ENCODE results near the gene CSNK1A1.
A peak's percentile ranks its signal among the peaks of the same experiment; 100 is the strongest.

CSNK1A1 gene

GRCh38 chr5:149500922-149501582 lies 50.2 kb downstream of the CSNK1A1 start:
- no peak for DNase-seq (ENCODE audit: low read depth)
- TF ChIP-seq CTCF (IDR thresholded peaks at IDR 0.05; ENCODE audit: insufficient read depth, low read depth, low read length, missing control alignments), result no peak

GRCh38 chr5:149498724-149499336 lies 52.4 kb downstream of the CSNK1A1 start:
- TF ChIP-seq CTCF (IDR thresholded peaks at IDR 0.05; ENCODE audit: insufficient read depth, low read depth, low read length, missing control alignments), result no peak
- DNase-seq (ENCODE audit: low read depth), result no peak
- no peak overlapping the region for H3K4me3 ChIP-seq (ENCODE audit: low read length)

More at GRCh38 chr5:149500922-149501582, 50.2 kb downstream of the CSNK1A1 start:
- no peak overlapping the region for H3K4me3 ChIP-seq (ENCODE audit: low read length)

- no peak overlapping the region for H3K4me3 ChIP-seq (ENCODE audit: low read length)
- TF ChIP-seq CTCF (IDR thresholded peaks at IDR 0.05; ENCODE audit: insufficient read depth, low read depth, low read length, missing control alignments), result no peak
- DNase-seq (ENCODE audit: low read depth), result no peak
Measured at GRCh38 chr5:149497357-149497756, 53.9 kb downstream of the CSNK1A1 start.

- no peak overlapping the region for H3K4me3 ChIP-seq (ENCODE audit: low read length)
- DNase-seq (ENCODE audit: low read depth), result no peak
- TF ChIP-seq CTCF (IDR thresholded peaks at IDR 0.05; ENCODE audit: insufficient read depth, low read depth, low read length, missing control alignments), result no peak
Measured at GRCh38 chr5:149496917-149497316, 54.3 kb downstream of the CSNK1A1 start.

- no peak for TF ChIP-seq CTCF (IDR thresholded peaks at IDR 0.05; ENCODE audit: insufficient read depth, low read depth, low read length, missing control alignments)
- H3K4me3 ChIP-seq (ENCODE audit: low read length), result no peak overlapping the region
- no peak for DNase-seq (ENCODE audit: low read depth)
Measured at GRCh38 chr5:149496166-149496565, 55.1 kb downstream of the CSNK1A1 start.

GRCh38 chr5:149495673-149496072 lies 55.6 kb downstream of the CSNK1A1 start:
- no peak for DNase-seq (ENCODE audit: low read depth)
- H3K4me3 ChIP-seq (ENCODE audit: low read length), result no peak overlapping the region
- no peak for TF ChIP-seq CTCF (IDR thresholded peaks at IDR 0.05; ENCODE audit: insufficient read depth, low read depth, low read length, missing control alignments)

GRCh38 chr5:149493316-149493715 lies 57.9 kb downstream of the CSNK1A1 start:
- H3K4me3 ChIP-seq (ENCODE audit: low read length), result no peak overlapping the region
- no peak for TF ChIP-seq CTCF (IDR thresholded peaks at IDR 0.05; ENCODE audit: insufficient read depth, low read depth, low read length, missing control alignments)

More at GRCh38 chr5:149493316-149493715, 57.9 kb downstream of the CSNK1A1 start:
- DNase-seq (ENCODE audit: low read depth), result peak; percentile 49

Measured in epithelial cell of esophagus (primary cell).